K562 (cell line): ENCODE results near the gene PDCD10. TPM values are rescaled to one million over a fixed set of nuclear protein-coding genes. Genes with fewer than 3 reads are reported as not detected.

ENCODE experiments used
- ATAC-seq: fragments of 200-7000 bp; cut with Tn5 transposase; 3 replicates; pipeline ENCODE4 v1.9.1; 2020; ENCODE audit warnings: moderate library complexity
- BruUV-seq: library from RNA; stranded (reverse); fragments of 400-500 nt; replicated peaks from 2 replicates; lab custom pipeline; 2021; lab: Mats Ljungman, UMichigan
- CTCF ChIA-PET: fragments of 300-600 bp; formaldehyde crosslinking; extraction: SDS; loops from one replicate; lab custom pipeline; 2021; ENCODE audit warnings: low intra/inter-chr PET ratio; lab: Yijun Ruan, JAX
- POLR2A ChIA-PET: fragments of 300-600, 350-650 bp; sonication (Branson Sonifier 250); formaldehyde crosslinking; extraction: SDS; loops from one replicate; lab custom pipeline; 2021; ENCODE audit warnings: antibody characterized with exemption, inconsistent platforms; lab: Yijun Ruan, JAX
- DNase-seq, 4 experiments: peaks; one replicate each; pipeline versions ENCODE4 v3.0.0 to v3.0.0-alpha.2; 2011 to 2018; ENCODE audit warnings: low spot score in 3 of 4, mixed read lengths in 3 of 4; ENCODE audit errors: extremely low read depth in 1 of 4
- FAIRE-seq: peaks from 2 replicates; lab custom pipeline; 2011; peaks lifted over from hg19 to GRCh38; lab: Jason Lieb, UNC
- H2AFZ ChIP-seq: 2 replicates; pipeline ENCODE4 v1.6.0; 2011; ENCODE audit warnings: low read depth, low read length, control low read depth, inconsistent platforms
- H3K27ac ChIP-seq: fragments of 200-600 bp; 3 replicates; pipeline ENCODE4 v1.8.0; 2011; ENCODE audit warnings: low read depth, mild to moderate bottlenecking, control low read depth, inconsistent platforms, low read length, moderate library complexity, mixed read lengths; ENCODE audit errors: extremely low read depth
- H3K27me3 ChIP-seq, 2 experiments: fragments of 300-600 bp in 1 of 2; 2 replicates in 1 of 2; 3 replicates in 1 of 2; pipeline versions ENCODE4 v1.6.0 to v1.8.0; 2011; ENCODE audit warnings: inconsistent platforms in 2 of 2, low read length in 2 of 2, mild to moderate bottlenecking in 1 of 2, mixed read lengths in 1 of 2, moderate library complexity in 1 of 2; ENCODE audit not compliant: control insufficient read depth in 2 of 2, insufficient read depth in 2 of 2
- H3K36me3 ChIP-seq: fragments of 300-600 bp; 3 replicates; pipeline ENCODE4 v1.8.0; 2011; ENCODE audit warnings: mild to moderate bottlenecking, low read length, inconsistent platforms; ENCODE audit not compliant: control insufficient read depth, insufficient read depth
- H3K4me1 ChIP-seq, 2 experiments: fragments of 200-600 bp in 1 of 2; replicated peaks in 1 of 2; 2 replicates in 1 of 2; 3 replicates in 1 of 2; pipeline versions ENCODE4 v1.5.1 to v1.8.0; 2011; ENCODE audit warnings: inconsistent platforms in 2 of 2, low read length in 2 of 2, mild to moderate bottlenecking in 1 of 2, mixed read lengths in 1 of 2, moderate library complexity in 1 of 2; ENCODE audit not compliant: control insufficient read depth in 2 of 2, insufficient read depth in 2 of 2
- H3K4me2 ChIP-seq: 2 replicates; pipeline ENCODE4 v1.6.1; 2011; ENCODE audit warnings: low read length, control low read depth, inconsistent platforms, mixed read lengths; ENCODE audit not compliant: insufficient read depth
- H3K4me3 ChIP-seq: fragments of 200-600 bp; sonication (generic), shearing (Covaris generic); 2 replicates; pipeline ENCODE4 v1.5.1; 2016; ENCODE audit warnings: control low read depth, inconsistent platforms
- H3K79me2 ChIP-seq: fragments of 200-600 bp; 3 replicates; pipeline ENCODE4 v1.8.0; 2011; ENCODE audit warnings: low read length, inconsistent platforms; ENCODE audit not compliant: control insufficient read depth, insufficient read depth
- H3K9ac ChIP-seq, 2 experiments: 2 replicates each; pipeline versions ENCODE4 v1.6.0 to v1.6.1; 2011; ENCODE audit warnings: low read depth in 2 of 2, low read length in 2 of 2, control low read depth in 1 of 2, inconsistent platforms in 1 of 2, mild to moderate bottlenecking in 1 of 2, mixed read lengths in 1 of 2; ENCODE audit not compliant: insufficient read depth in 1 of 2
- H3K9me1 ChIP-seq: one replicate; pipeline ENCODE4 v1.6.0; 2011; ENCODE audit warnings: inconsistent platforms, mild to moderate bottlenecking, low read length, moderate library complexity; ENCODE audit not compliant: control insufficient read depth, insufficient read depth
- H3K9me3 ChIP-seq: replicated peaks from 2 replicates; pipeline ENCODE4 v1.5.1; 2011; ENCODE audit warnings: low read depth, low read length, inconsistent platforms; ENCODE audit not compliant: control insufficient read depth, insufficient read depth
- H4K20me1 ChIP-seq: replicated peaks from 2 replicates; pipeline ENCODE4 v1.6.1; 2011; ENCODE audit warnings: low read length, inconsistent platforms, mixed read lengths; ENCODE audit not compliant: control insufficient read depth, insufficient read depth
- CCNT2 ChIP-seq: IDR thresholded peaks from 2 replicates; pipeline ENCODE4 v1.6.1; 2011; ENCODE audit warnings: borderline replicate concordance, low read depth, mild to moderate bottlenecking, moderate library complexity, mixed read lengths, low read length; ENCODE audit not compliant: insufficient read length; ENCODE audit errors: extremely low read depth
- EP400 ChIP-seq: fragments of 450-650 bp; IDR thresholded peaks from 2 replicates; pipeline ENCODE4 v1.6.1; 2017; ENCODE audit warnings: antibody characterized with exemption, mild to moderate bottlenecking, moderate library complexity
- FOXA3 ChIP-seq, 2 experiments: fragments of 450-650 bp in 1 of 2; sonication (generic) in 1 of 2; formaldehyde crosslinking; IDR thresholded peaks in 1 of 2; conservative IDR thresholded peaks in 1 of 2; 2 replicates each; pipeline versions ENCODE4 v1.4.0 to v1.8.0; 2020 to 2022; ENCODE audit warnings: mild to moderate bottlenecking in 2 of 2, missing genetic modification reagents in 1 of 2
- FOXK1 ChIP-seq: sonication (generic); formaldehyde crosslinking; IDR thresholded peaks from 2 replicates; pipeline ENCODE4 v1.8.0; 2022; ENCODE audit warnings: missing genetic modification reagents, mild to moderate bottlenecking, borderline replicate concordance
- HDAC6 ChIP-seq: IDR thresholded peaks from 2 replicates; pipeline ENCODE4 v1.6.1; 2012; ENCODE audit warnings: low read depth, mild to moderate bottlenecking, control low read depth, inconsistent platforms, low read length, moderate library complexity
- HMBOX1 ChIP-seq: sonication (generic); IDR thresholded peaks from 2 replicates; pipeline ENCODE4 v1.6.1; 2016
- KAT2B ChIP-seq: IDR thresholded peaks from one replicate; pipeline ENCODE4 v1.6.1; 2012; ENCODE audit warnings: low read depth, mild to moderate bottlenecking, control low read depth, inconsistent platforms, low read length, moderate library complexity
- NFXL1 ChIP-seq: fragments of 450-650 bp; formaldehyde crosslinking; IDR thresholded peaks from 2 replicates; pipeline ENCODE4 v1.4.0; 2021; ENCODE audit warnings: mild to moderate bottlenecking
- UBTF ChIP-seq, 2 experiments: IDR thresholded peaks; 2 replicates each; pipeline ENCODE4 v1.6.1; 2012; ENCODE audit warnings: improper control_type of control experiment in 2 of 2, low read depth in 2 of 2, low read length in 2 of 2, borderline replicate concordance in 1 of 2
- ZNF146 ChIP-seq: IDR thresholded peaks from one replicate; pipeline ENCODE4 v1.6.1; 2018; ENCODE audit warnings: missing compliant biosample characterization; ENCODE audit not compliant: unreplicated experiment
- ZNF24 ChIP-seq: fragments of 450-650 bp; IDR thresholded peaks from 2 replicates; pipeline ENCODE4 v1.6.1; 2016
- ZNF583 ChIP-seq: fragments of 250-450 bp; sonication (Bioruptor Pico); IDR thresholded peaks from 2 replicates; pipeline ENCODE4 v1.4.0; 2020
- WGBS: fragments of 100-300 bp; shearing (Covaris generic); methylation state at CpG from one replicate; pipeline ENCODE4 v1.1.6; 2016; ENCODE audit warnings: low coverage, mixed read lengths; ENCODE audit not compliant: insufficient coverage; ENCODE audit errors: missing lambda C conversion rate; 5-methylcytosine and 5-hydroxymethylcytosine counted together
- in situ Hi-C: fragments of 300-500 bp; cut with MboI; formaldehyde crosslinking; loops from 4 replicates; pipeline ENCODE4 v1.15.0; 2018; ENCODE audit warnings: inconsistent platforms, mixed read lengths
- intact Hi-C: fragments of 100-400 bp; cut with micrococcal nuclease; formaldehyde crosslinking; loops from 2 replicates; pipeline ENCODE4 v1.14.2; 2022
- polyA plus RNA-seq, 8 experiments: library from polyadenylated mRNA; depleted of rRNA in 4 of 8; stranded (reverse) in 5 of 8; unstranded in 3 of 8; fragments of >200 nt; fragmentation: Nextera tagmentation in 2 of 8; fragmentation: Illumina TruSeq in 1 of 8; extraction: Ambion mirVana in 2 of 8; extraction: Trizol in 1 of 8; gene quantifications; 2 replicates each; pipeline versions ENCODE4 v1.2.1 to v1.2.3, GENCODE V29; 2011 to 2014; ENCODE audit warnings: inconsistent platforms in 1 of 8, missing spikeins in 1 of 8
- total RNA-seq, 7 experiments: library from RNA; depleted of rRNA in 6 of 7; stranded (reverse); fragments of >200 nt in 6 of 7; fragmentation: Illumina TruSeq in 2 of 7; extraction: Trizol in 2 of 7; gene quantifications; 2 replicates each; pipeline versions ENCODE4 v1.2.1 to v1.2.3, GENCODE V29; 2011 to 2021; ENCODE audit warnings: low replicate concordance in 1 of 7

PDCD10 gene
- total and polyA plus RNA-seq, 9 of the 15 experiments (the other 6 are each of a cell fraction or from before 2014, with no cell fraction given), result 121 to 476 (median 232) TPM

GRCh38 chr3:167731393-167731792, 3.3 kb downstream of the PDCD10 start:
- no peak overlapping the region for H2AFZ ChIP-seq
- POLR2A ChIA-PET, result no interaction called here
- peaks cover 93% of the 10 kb centered on the region for H3K79me2 ChIP-seq
- ATAC-seq (no peak), DNase-seq (no peak), FAIRE-seq (no peak)
- CTCF ChIA-PET, result no interaction called here
- H3K4me2 ChIP-seq, result peak overlapping the region; percentile 93
- no peaks in the 10 kb centered on the region for H3K9me3 ChIP-seq
- peaks cover 13% of the 10 kb centered on the region; the same call in 2 of the 3 replicates for H3K36me3 ChIP-seq
- no TSS peak for BruUV-seq
- no peaks in the 10 kb centered on the region for H3K9me1 ChIP-seq
- 0% methylated on average over 2 of the region's 2 CpGs for WGBS
- H3K4me3 ChIP-seq, result peak overlapping the region; percentile 77
- 0 out of 2 replicates have a peak, but pooled peaks cover 9% of the 10 kb centered on the region for H4K20me1 ChIP-seq
- peak; percentile 91 for TF ChIP-seq ZNF24
- TF ChIP-seq FOXA3 (CRISPR knock-in tag; conservative IDR thresholded peaks at IDR 0.05 in 1 of 2, IDR thresholded peaks at IDR 0.05 in 1 of 2), result 0 out of 4 replicates have a peak, but pooled peaks of 1 of the 2 experiments have one; percentile 8
- no peak for TF ChIP-seq ZNF146 (CRISPR knock-in tag)
- peak overlapping the region; percentile 82 to 86 for H3K9ac ChIP-seq
- intact Hi-C loops, result loop anchor here (5.0 kb wide), 2 partner anchors 426 to 1814 kb away; no protein-coding TSS in a partner anchor
- peaks cover 0 to 23% of the 10 kb centered on the region in 2 experiments; a peak in 4 of 5 replicates for H3K4me1 ChIP-seq
- H3K27me3 ChIP-seq, result no peaks in the 10 kb centered on the region
- peak overlapping the region; percentile 96 for H3K27ac ChIP-seq
- in situ Hi-C loops, result no loop called here

- H3K4me1 ChIP-seq, result peaks cover 12 to 28% of the 10 kb centered on the region in 2 experiments
- CTCF ChIA-PET, result no interaction called here
- TF ChIP-seq HDAC6, result no peak
- TF ChIP-seq CCNT2, result no peak
- no peak for TF ChIP-seq ZNF583 (CRISPR knock-in tag)
- 0 out of 4 replicates have a peak, but pooled peaks of 1 of the 2 experiments have one; percentile 1 for TF ChIP-seq UBTF (IDR thresholded peaks at IDR 0.05; ENCODE audit: borderline replicate concordance in 1 of 2, low read depth in 2 of 2, low read length in 2 of 2)
- no peak for TF ChIP-seq KAT2B
- TF ChIP-seq NFXL1 (CRISPR knock-in tag), result no peak
- TF ChIP-seq FOXK1, result no peak
- no peak for TF ChIP-seq EP400
- TF ChIP-seq HMBOX1, result 0 out of 2 replicates have a peak, but pooled peaks have one; percentile 41
Observed at GRCh38 chr3:167729591-167729990, 5.1 kb downstream of the PDCD10 start.

More at GRCh38 chr3:167729591-167729990, 5.1 kb downstream of the PDCD10 start:
- H3K4me2 ChIP-seq, result peak overlapping the region; percentile 73
- FAIRE-seq (no peak), DNase-seq (no peak), ATAC-seq (no peak)
- intact Hi-C loops (no loop called here), in situ Hi-C loops (no loop called here)
- peak overlapping the region; percentile 77; the same call in 1 of the 2 replicates for H3K4me3 ChIP-seq
- no peaks in the 10 kb centered on the region for H3K27me3 ChIP-seq
- WGBS, result 5% methylated on average over 2 of the region's 2 CpGs
- H2AFZ ChIP-seq, result no peak overlapping the region
- peaks cover 13% of the 10 kb centered on the region; the same call in 2 of the 3 replicates for H3K36me3 ChIP-seq
- no peaks in the 10 kb centered on the region for H3K9me1 ChIP-seq
- H3K27ac ChIP-seq, result peak overlapping the region; percentile 96
- H3K9ac ChIP-seq, result peak overlapping the region in 1 of 2 experiments; percentile 82; a peak in 2 of 4 replicates
- 0 out of 2 replicates have a peak, but pooled peaks cover 9% of the 10 kb centered on the region for H4K20me1 ChIP-seq
- BruUV-seq, result no TSS peak
- POLR2A ChIA-PET, result interaction anchor here (1.1 kb wide), 1 partner anchor 33 kb away, joined by 3 read pairs; no protein-coding TSS in a partner anchor
- H3K9me3 ChIP-seq, result no peaks in the 10 kb centered on the region
- peaks cover 98% of the 10 kb centered on the region for H3K79me2 ChIP-seq
